K562 (cell line): ENCODE results near the gene NLRP6. TPM values are rescaled to one million over a fixed set of nuclear protein-coding genes. Genes with fewer than 3 reads are reported as not detected.
A peak's percentile ranks its signal among the peaks of the same experiment; 100 is the strongest.

Experiments used
- ATAC-seq: fragments of 200-7000 bp; cut with Tn5 transposase; 3 replicates; pipeline ENCODE4 v1.9.1; 2020; ENCODE audit warnings: moderate library complexity
- BruUV-seq: library from RNA; stranded (reverse); fragments of 400-500 nt; replicated peaks from 2 replicates; lab custom pipeline; 2021; lab: Mats Ljungman, UMichigan
- CTCF ChIA-PET: fragments of 300-600 bp; formaldehyde crosslinking; extraction: SDS; loops from one replicate; lab custom pipeline; 2021; ENCODE audit warnings: low intra/inter-chr PET ratio; lab: Yijun Ruan, JAX
- POLR2A ChIA-PET: fragments of 300-600, 350-650 bp; sonication (Branson Sonifier 250); formaldehyde crosslinking; extraction: SDS; loops from one replicate; lab custom pipeline; 2021; ENCODE audit warnings: antibody characterized with exemption, inconsistent platforms; lab: Yijun Ruan, JAX
- DNase-seq, 4 experiments: peaks; one replicate each; pipeline versions ENCODE4 v3.0.0 to v3.0.0-alpha.2; 2011 to 2018; ENCODE audit warnings: low spot score in 3 of 4, mixed read lengths in 3 of 4; ENCODE audit errors: extremely low read depth in 1 of 4
- FAIRE-seq: peaks from 2 replicates; lab custom pipeline; 2011; peaks lifted over from hg19 to GRCh38; lab: Jason Lieb, UNC
- H2AFZ ChIP-seq: 2 replicates; pipeline ENCODE4 v1.6.0; 2011; ENCODE audit warnings: low read depth, low read length, control low read depth, inconsistent platforms
- H3K27ac ChIP-seq: fragments of 200-600 bp; 3 replicates; pipeline ENCODE4 v1.8.0; 2011; ENCODE audit warnings: low read depth, mild to moderate bottlenecking, control low read depth, inconsistent platforms, low read length, moderate library complexity, mixed read lengths; ENCODE audit errors: extremely low read depth
- H3K27me3 ChIP-seq, 2 experiments: fragments of 300-600 bp in 1 of 2; 2 replicates in 1 of 2; 3 replicates in 1 of 2; pipeline versions ENCODE4 v1.6.0 to v1.8.0; 2011; ENCODE audit warnings: inconsistent platforms in 2 of 2, low read length in 2 of 2, mild to moderate bottlenecking in 1 of 2, mixed read lengths in 1 of 2, moderate library complexity in 1 of 2; ENCODE audit not compliant: control insufficient read depth in 2 of 2, insufficient read depth in 2 of 2
- H3K36me3 ChIP-seq: fragments of 300-600 bp; 3 replicates; pipeline ENCODE4 v1.8.0; 2011; ENCODE audit warnings: mild to moderate bottlenecking, low read length, inconsistent platforms; ENCODE audit not compliant: control insufficient read depth, insufficient read depth
- H3K4me1 ChIP-seq, 2 experiments: fragments of 200-600 bp in 1 of 2; replicated peaks in 1 of 2; 2 replicates in 1 of 2; 3 replicates in 1 of 2; pipeline versions ENCODE4 v1.5.1 to v1.8.0; 2011; ENCODE audit warnings: inconsistent platforms in 2 of 2, low read length in 2 of 2, mild to moderate bottlenecking in 1 of 2, mixed read lengths in 1 of 2, moderate library complexity in 1 of 2; ENCODE audit not compliant: control insufficient read depth in 2 of 2, insufficient read depth in 2 of 2
- H3K4me2 ChIP-seq: 2 replicates; pipeline ENCODE4 v1.6.1; 2011; ENCODE audit warnings: low read length, control low read depth, inconsistent platforms, mixed read lengths; ENCODE audit not compliant: insufficient read depth
- H3K4me3 ChIP-seq: fragments of 200-600 bp; sonication (generic), shearing (Covaris generic); 2 replicates; pipeline ENCODE4 v1.5.1; 2016; ENCODE audit warnings: control low read depth, inconsistent platforms
- H3K79me2 ChIP-seq: fragments of 200-600 bp; 3 replicates; pipeline ENCODE4 v1.8.0; 2011; ENCODE audit warnings: low read length, inconsistent platforms; ENCODE audit not compliant: control insufficient read depth, insufficient read depth
- H3K9ac ChIP-seq, 2 experiments: 2 replicates each; pipeline versions ENCODE4 v1.6.0 to v1.6.1; 2011; ENCODE audit warnings: low read depth in 2 of 2, low read length in 2 of 2, control low read depth in 1 of 2, inconsistent platforms in 1 of 2, mild to moderate bottlenecking in 1 of 2, mixed read lengths in 1 of 2; ENCODE audit not compliant: insufficient read depth in 1 of 2
- H3K9me1 ChIP-seq: one replicate; pipeline ENCODE4 v1.6.0; 2011; ENCODE audit warnings: inconsistent platforms, mild to moderate bottlenecking, low read length, moderate library complexity; ENCODE audit not compliant: control insufficient read depth, insufficient read depth
- H3K9me3 ChIP-seq: replicated peaks from 2 replicates; pipeline ENCODE4 v1.5.1; 2011; ENCODE audit warnings: low read depth, low read length, inconsistent platforms; ENCODE audit not compliant: control insufficient read depth, insufficient read depth
- H4K20me1 ChIP-seq: replicated peaks from 2 replicates; pipeline ENCODE4 v1.6.1; 2011; ENCODE audit warnings: low read length, inconsistent platforms, mixed read lengths; ENCODE audit not compliant: control insufficient read depth, insufficient read depth
- CLOCK ChIP-seq: fragments of 250-450 bp; sonication (Bioruptor Pico); IDR thresholded peaks from 2 replicates; pipeline ENCODE4 v1.4.0; 2020; ENCODE audit warnings: mild to moderate bottlenecking, moderate library complexity, borderline replicate concordance
- ELF1 ChIP-seq: fragments of 200-800 bp; sonication (Bioruptor generic); IDR thresholded peaks from 2 replicates; pipeline ENCODE4 v1.6.1; 2016; ENCODE audit warnings: missing genetic modification characterization, missing compliant biosample characterization
- FOXA3 ChIP-seq, 2 experiments: fragments of 450-650 bp in 1 of 2; sonication (generic) in 1 of 2; formaldehyde crosslinking; IDR thresholded peaks in 1 of 2; conservative IDR thresholded peaks in 1 of 2; 2 replicates each; pipeline versions ENCODE4 v1.4.0 to v1.8.0; 2020 to 2022; ENCODE audit warnings: mild to moderate bottlenecking in 2 of 2, missing genetic modification reagents in 1 of 2
- LCOR ChIP-seq: sonication (generic); formaldehyde crosslinking; IDR thresholded peaks from 2 replicates; pipeline ENCODE4 v1.8.0; 2022; ENCODE audit warnings: mild to moderate bottlenecking, missing genetic modification reagents
- MEF2A ChIP-seq: IDR thresholded peaks from 2 replicates; pipeline ENCODE4 v1.6.1; 2011; ENCODE audit warnings: low read depth, mild to moderate bottlenecking, low read length, moderate library complexity; ENCODE audit not compliant: control insufficient read depth
- MEF2D ChIP-seq: conservative IDR thresholded peaks from 2 replicates; pipeline ENCODE4 v1.6.1; 2016; ENCODE audit warnings: low read depth, missing genetic modification characterization, missing compliant biosample characterization
- NFIX ChIP-seq: fragments of 250-450 bp; sonication (Bioruptor Pico); IDR thresholded peaks from 2 replicates; pipeline ENCODE4 v1.4.0; 2020; ENCODE audit warnings: low read depth, mild to moderate bottlenecking, moderate library complexity
- NFXL1 ChIP-seq: fragments of 450-650 bp; formaldehyde crosslinking; IDR thresholded peaks from 2 replicates; pipeline ENCODE4 v1.4.0; 2021; ENCODE audit warnings: mild to moderate bottlenecking
- NFYB ChIP-seq: IDR thresholded peaks from 2 replicates; pipeline ENCODE4 v1.6.1; 2011; ENCODE audit warnings: mild to moderate bottlenecking, moderate library complexity; ENCODE audit not compliant: insufficient read length; ENCODE audit errors: extremely low read depth
- OTX1 ChIP-seq: fragments of 450-650 bp; formaldehyde crosslinking; IDR thresholded peaks from 2 replicates; pipeline ENCODE4 v1.4.0; 2022; ENCODE audit warnings: mild to moderate bottlenecking
- SAFB2 ChIP-seq: fragments of 200-400 bp; formaldehyde crosslinking; IDR thresholded peaks from 2 replicates; pipeline ENCODE4 v1.6.1; 2018; ENCODE audit warnings: borderline replicate concordance, low read length, low read depth, moderate library complexity; ENCODE audit not compliant: severe bottlenecking
- STAT5B ChIP-seq: fragments of 250-450 bp; sonication (Bioruptor Pico); IDR thresholded peaks from 2 replicates; pipeline ENCODE4 v1.8.0; 2021; ENCODE audit warnings: mild to moderate bottlenecking, inconsistent platforms
- TAF15 ChIP-seq: fragments of 200-400 bp; formaldehyde crosslinking; IDR thresholded peaks from 2 replicates; pipeline ENCODE4 v1.6.1; 2017; ENCODE audit warnings: mild to moderate bottlenecking, low read depth, low read length, moderate library complexity
- TRIM28 ChIP-seq: fragments of 450-650 bp; IDR thresholded peaks from 2 replicates; pipeline ENCODE4 v1.6.1; 2017
- XRCC5 ChIP-seq: fragments of 200-400 bp; formaldehyde crosslinking; IDR thresholded peaks from 2 replicates; pipeline ENCODE4 v1.6.1; 2017; ENCODE audit warnings: low read depth, mild to moderate bottlenecking, low read length
- ZFX ChIP-seq: sonication (generic); formaldehyde crosslinking; IDR thresholded peaks from 2 replicates; pipeline ENCODE4 v1.8.0; 2022; ENCODE audit warnings: mild to moderate bottlenecking, missing genetic modification reagents, moderate library complexity
- ZNF121 ChIP-seq: sonication (generic); formaldehyde crosslinking; conservative IDR thresholded peaks from 2 replicates; pipeline ENCODE4 v1.8.0; 2022; ENCODE audit warnings: missing genetic modification reagents
- WGBS: fragments of 100-300 bp; shearing (Covaris generic); methylation state at CpG from one replicate; pipeline ENCODE4 v1.1.6; 2016; ENCODE audit warnings: low coverage, mixed read lengths; ENCODE audit not compliant: insufficient coverage; ENCODE audit errors: missing lambda C conversion rate; 5-methylcytosine and 5-hydroxymethylcytosine counted together
- in situ Hi-C: fragments of 300-500 bp; cut with MboI; formaldehyde crosslinking; loops from 4 replicates; pipeline ENCODE4 v1.15.0; 2018; ENCODE audit warnings: inconsistent platforms, mixed read lengths
- intact Hi-C: fragments of 100-400 bp; cut with micrococcal nuclease; formaldehyde crosslinking; loops from 2 replicates; pipeline ENCODE4 v1.14.2; 2022
- polyA plus RNA-seq, 8 experiments: library from polyadenylated mRNA; depleted of rRNA in 4 of 8; stranded (reverse) in 5 of 8; unstranded in 3 of 8; fragments of >200 nt; fragmentation: Nextera tagmentation in 2 of 8; fragmentation: Illumina TruSeq in 1 of 8; extraction: Ambion mirVana in 2 of 8; extraction: Trizol in 1 of 8; gene quantifications; 2 replicates each; pipeline versions ENCODE4 v1.2.1 to v1.2.3, GENCODE V29; 2011 to 2014; ENCODE audit warnings: inconsistent platforms in 1 of 8, missing spikeins in 1 of 8
- total RNA-seq, 7 experiments: library from RNA; depleted of rRNA in 6 of 7; stranded (reverse); fragments of >200 nt in 6 of 7; fragmentation: Illumina TruSeq in 2 of 7; extraction: Trizol in 2 of 7; gene quantifications; 2 replicates each; pipeline versions ENCODE4 v1.2.1 to v1.2.3, GENCODE V29; 2011 to 2021; ENCODE audit warnings: low replicate concordance in 1 of 7

NLRP6 gene
- total and polyA plus RNA-seq, 9 of the 15 experiments (the other 6 are each of a cell fraction or from before 2014, with no cell fraction given) = 0.03 to 0.18 (median 0.15) TPM; not detected in 5

- Histone ChIP-seq H3K4me3 (no peak overlapping the region), H3K4me1 (peaks cover 18 to 78% of the 10 kb centered on the region in 2 experiments; a peak in 4 of 5 replicates)
- 87% methylated on average over 8 of the region's 8 CpGs for WGBS
Observed at GRCh38 chr11:285894-286220, 7.7 kb downstream of the NLRP6 start.

More at GRCh38 chr11:285894-286220, 7.7 kb downstream of the NLRP6 start:
- Histone ChIP-seq H3K9me3 (no peaks in the 10 kb centered on the region; the same call in 1 of the 2 replicates), H3K27me3 (no peaks in the 10 kb centered on the region), H4K20me1 (no peaks in the 10 kb centered on the region), H3K36me3 (peaks cover 16% of the 10 kb centered on the region; the same call in 1 of the 3 replicates), H3K4me2 (no peak overlapping the region), H3K79me2 (peaks cover 35% of the 10 kb centered on the region), H2AFZ (no peak overlapping the region), H3K9ac (peak overlapping the region in 1 of 2 experiments; percentile 8; a peak in 1 of 4 replicates), H3K27ac (no peak overlapping the region), H3K9me1 (no peaks in the 10 kb centered on the region)
- in situ Hi-C loops = no loop called here
- intact Hi-C loops = no loop called here
- ChIA-PET CTCF (no interaction called here), POLR2A (interaction anchor here (0.6 kb wide), 1 partner anchor 771 kb away, joined by 3 read pairs; no protein-coding TSS in a partner anchor)
- TF ChIP-seq ELF1 (tag) = no peak
- TF ChIP-seq TAF15 = no peak
- no peak for TF ChIP-seq MEF2A
- TF ChIP-seq LCOR = no peak
- no peak for TF ChIP-seq SAFB2
- TF ChIP-seq NFXL1 (CRISPR knock-in tag) = no peak
- no peak for TF ChIP-seq NFIX (CRISPR knock-in tag)
- no peak for TF ChIP-seq NFYB
- TF ChIP-seq CLOCK = no peak
- TF ChIP-seq MEF2D (tag) = no peak
- no peak for TF ChIP-seq XRCC5
- no peak for TF ChIP-seq TRIM28
- no peak for TF ChIP-seq ZFX (CRISPR knock-in tag)
- no peak for TF ChIP-seq STAT5B
- TF ChIP-seq ZNF121 = no peak
- TF ChIP-seq FOXA3 (CRISPR knock-in tag; conservative IDR thresholded peaks at IDR 0.05 in 1 of 2, IDR thresholded peaks at IDR 0.05 in 1 of 2) = no peak
- TF ChIP-seq OTX1 (CRISPR knock-in tag) = no peak
- ATAC-seq (no peak), FAIRE-seq (no peak), DNase-seq (no peak)
- no TSS peak for BruUV-seq
